Measurements from ENCODE around the gene PLSCR5. TPM values are rescaled to one million over a fixed set of nuclear protein-coding genes. Genes with fewer than 3 reads are reported as not detected.

Gene PLSCR5, protein sequence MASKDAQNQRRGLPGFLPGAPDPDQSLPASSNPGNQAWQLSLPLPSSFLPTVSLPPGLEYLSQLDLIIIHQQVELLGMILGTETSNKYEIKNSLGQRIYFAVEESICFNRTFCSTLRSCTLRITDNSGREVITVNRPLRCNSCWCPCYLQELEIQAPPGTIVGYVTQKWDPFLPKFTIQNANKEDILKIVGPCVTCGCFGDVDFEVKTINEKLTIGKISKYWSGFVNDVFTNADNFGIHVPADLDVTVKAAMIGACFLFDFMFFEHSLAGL
- not detected in 2 replicates for total RNA-seq

GRCh38 chr3:146605106-146605505 lies at the start of gene PLSCR5:
PLSCR5 (minus strand) TSS chr3:146605346; CDS start chr3:146605212, 134 bp downstream.

GRCh38 chr3:146544002-146544928 lies 60.9 kb downstream of the PLSCR5 start, which contains the start of gene PLSCR1:
PLSCR1 (minus strand) TSS chr3:146544607; CDS start chr3:146536552, 8,055 bp downstream.

Small RNA genes lying within 50 kb of the gene (small RNA-seq; reads per million reads assigned to genes)
- gene RNU6-428P: not detected

Other genes with a start within 250 kb of the PLSCR5 start
- 0.54 TPM in 1 of 2 replicates, not detected in the other for gene PLSCR2, start 135.8 kb downstream of the PLSCR5 start, total RNA-seq
- 53.1 and 53.7 TPM in 2 replicates for gene PLSCR1, start 60.7 kb downstream of the PLSCR5 start, total RNA-seq